Transverse colon (tissue), 3 donors: ENCODE data around the gene LAMA2.

Experiments
- CTCF ChIP-seq, 5 experiments: fragments of 200-600 bp in 3 of 5; fragments of 450-650 bp in 2 of 5; sonication (generic) in 3 of 5; IDR thresholded peaks; 1 replicate in 2 of 5; 2 replicates in 3 of 5; pipeline ENCODE4 v1.5.1; 2016 to 2017; ENCODE audit warnings: antibody characterized with exemption in 5 of 5, inconsistent platforms in 3 of 5, mild to moderate bottlenecking in 2 of 5, moderate library complexity in 1 of 5
- EP300 ChIP-seq: sonication (generic); formaldehyde crosslinking; IDR thresholded peaks from one replicate; pipeline ENCODE4 v1.6.1; 2017; ENCODE audit warnings: antibody characterized with exemption, low read depth

GRCh38 chr6:129402244-129402643 is 519.3 kb downstream of the LAMA2 start:
- TF ChIP-seq CTCF (IDR thresholded peaks at IDR 0.05): no peak
- TF ChIP-seq EP300: no peak
